H9 (cell line): ENCODE measurements around the gene RABEP1. TPM values are rescaled to one million over a fixed set of nuclear protein-coding genes. Genes with fewer than 3 reads are reported as not detected.

Source experiments
- DNase-seq: peaks from one replicate; pipeline ENCODE4 v3.0.0-alpha.2; 2017
- H2AFZ ChIP-seq: one replicate; pipeline ENCODE4 v1.6.1; 2013; ENCODE audit warnings: mild to moderate bottlenecking, low read length, control low read depth, moderate library complexity
- H2AK5ac ChIP-seq: 2 replicates; pipeline ENCODE4 v1.6.1; 2013; ENCODE audit warnings: low read length, control low read depth, mixed read lengths; ENCODE audit not compliant: insufficient read length
- H2BK120ac ChIP-seq: one replicate; pipeline ENCODE4 v1.6.1; 2013; ENCODE audit warnings: low read depth, mild to moderate bottlenecking, low read length, control low read depth, inconsistent platforms; ENCODE audit not compliant: poor library complexity, severe bottlenecking
- H2BK12ac ChIP-seq: 2 replicates; pipeline ENCODE4 v1.6.1; 2013; ENCODE audit warnings: low read length, control low read depth, mixed read lengths, low read depth; ENCODE audit not compliant: insufficient read length
- H2BK15ac ChIP-seq: 2 replicates; pipeline ENCODE4 v1.6.1; 2013; ENCODE audit warnings: low read depth, low read length, control low read depth
- H2BK20ac ChIP-seq: one replicate; pipeline ENCODE4 v1.6.1; 2013; ENCODE audit warnings: low read depth, mild to moderate bottlenecking, low read length, control low read depth, inconsistent platforms; ENCODE audit not compliant: poor library complexity, severe bottlenecking
- H2BK5ac ChIP-seq: 2 replicates; pipeline ENCODE4 v1.6.1; 2013; ENCODE audit warnings: low read length, control low read depth, mixed read lengths; ENCODE audit not compliant: insufficient read length
- H3K14ac ChIP-seq: 2 replicates; pipeline ENCODE4 v1.6.1; 2013; ENCODE audit warnings: low read length, control low read depth; ENCODE audit not compliant: insufficient read depth
- H3K18ac ChIP-seq: 2 replicates; pipeline ENCODE4 v1.6.1; 2013; ENCODE audit warnings: low read depth, mild to moderate bottlenecking, mixed read lengths, low read length, control low read depth; ENCODE audit not compliant: insufficient read length
- H3K23ac ChIP-seq: 2 replicates; pipeline ENCODE4 v1.6.1; 2013; ENCODE audit warnings: low read length, control low read depth, mixed read lengths, low read depth; ENCODE audit not compliant: insufficient read length
- H3K23me2 ChIP-seq: 2 replicates; pipeline ENCODE4 v1.6.1; 2013; ENCODE audit warnings: low read depth, mild to moderate bottlenecking, mixed read lengths, low read length, control low read depth; ENCODE audit not compliant: insufficient read length, poor library complexity, severe bottlenecking
- H3K27ac ChIP-seq: 2 replicates; pipeline ENCODE4 v1.5.1; 2013; ENCODE audit warnings: low read length, control low read depth, mixed read lengths, low read depth; ENCODE audit not compliant: insufficient read length
- H3K27me3 ChIP-seq: 2 replicates; pipeline ENCODE4 v1.6.1; 2013; ENCODE audit warnings: low read length, control low read depth, inconsistent platforms; ENCODE audit not compliant: insufficient read depth
- H3K4ac ChIP-seq: 2 replicates; pipeline ENCODE4 v1.6.1; 2013; ENCODE audit warnings: low read depth, mild to moderate bottlenecking, control low read depth, inconsistent platforms, low read length, moderate library complexity
- H3K4me1 ChIP-seq: 2 replicates; pipeline ENCODE4 v1.6.1; 2013; ENCODE audit warnings: low read length, control low read depth, inconsistent platforms; ENCODE audit not compliant: insufficient read depth
- H3K4me2 ChIP-seq: 2 replicates; pipeline ENCODE4 v1.6.1; 2013; ENCODE audit warnings: low read length, control low read depth, mixed read lengths; ENCODE audit not compliant: insufficient read length, insufficient read depth
- H3K56ac ChIP-seq: 2 replicates; pipeline ENCODE4 v1.6.1; 2013; ENCODE audit warnings: low read depth, mild to moderate bottlenecking, mixed read lengths, low read length, control low read depth; ENCODE audit not compliant: insufficient read length
- H3K79me1 ChIP-seq: 2 replicates; pipeline ENCODE4 v1.6.1; 2013; ENCODE audit warnings: low read depth, mild to moderate bottlenecking, moderate library complexity, low read length, control low read depth, inconsistent platforms; ENCODE audit not compliant: insufficient read depth, poor library complexity, severe bottlenecking
- H3K79me2 ChIP-seq: 2 replicates; pipeline ENCODE4 v1.6.1; 2013; ENCODE audit warnings: low read length, control low read depth, inconsistent platforms; ENCODE audit not compliant: insufficient read depth
- H3K9ac ChIP-seq: 2 replicates; pipeline ENCODE4 v1.6.1; 2013; ENCODE audit warnings: low read length, control low read depth, mixed read lengths; ENCODE audit not compliant: insufficient read length; ENCODE audit errors: extremely low read depth
- H3K9me3 ChIP-seq: one replicate; pipeline ENCODE4 v1.6.1; 2013; ENCODE audit warnings: low read depth, low read length, inconsistent platforms; ENCODE audit not compliant: control insufficient read depth
- H3T11ph ChIP-seq: one replicate; pipeline ENCODE4 v1.6.1; 2013; ENCODE audit warnings: mild to moderate bottlenecking, low read length, control low read depth, inconsistent platforms
- H4K20me1 ChIP-seq: one replicate; pipeline ENCODE4 v1.6.1; 2013; ENCODE audit not compliant: control insufficient read depth, insufficient read length, insufficient read depth
- H4K5ac ChIP-seq: 2 replicates; pipeline ENCODE4 v1.6.1; 2013; ENCODE audit warnings: low read depth, mild to moderate bottlenecking, mixed read lengths, low read length, control low read depth; ENCODE audit not compliant: insufficient read length
- H4K8ac ChIP-seq: replicated peaks from 2 replicates; pipeline ENCODE4 v1.6.1; 2013; ENCODE audit warnings: low read length, control low read depth, mixed read lengths, low read depth; ENCODE audit not compliant: insufficient read length
- H4K91ac ChIP-seq: 2 replicates; pipeline ENCODE4 v1.6.1; 2013; ENCODE audit warnings: low read depth, mild to moderate bottlenecking, moderate library complexity, mixed read lengths, low read length, control low read depth; ENCODE audit not compliant: insufficient read length
- H3K27ac Mint-ChIP-seq, 3 experiments: 2 replicates in 2 of 3; 3 replicates in 1 of 3; pipeline ENCODE4 v1.8.0; 2020 to 2021; ENCODE audit warnings: mixed read lengths in 3 of 3, mild to moderate bottlenecking in 1 of 3, moderate library complexity in 1 of 3
- H3K27me3 Mint-ChIP-seq: 2 replicates; pipeline ENCODE4 v1.8.0; 2021; ENCODE audit warnings: low read depth, mild to moderate bottlenecking, moderate library complexity, mixed read lengths
- H3K36me3 Mint-ChIP-seq, 3 experiments: 2 replicates in 2 of 3; 3 replicates in 1 of 3; pipeline ENCODE4 v1.8.0; 2020 to 2021; ENCODE audit warnings: low read depth in 3 of 3, mixed read lengths in 3 of 3; ENCODE audit not compliant: insufficient read depth in 1 of 3
- H3K4me1 Mint-ChIP-seq, 2 experiments: 2 replicates each; pipeline ENCODE4 v1.8.0; 2020; ENCODE audit warnings: mixed read lengths in 2 of 2
- H3K4me3 Mint-ChIP-seq, 2 experiments: 2 replicates in 1 of 2; 3 replicates in 1 of 2; pipeline ENCODE4 v1.8.0; 2020 to 2021; ENCODE audit warnings: mild to moderate bottlenecking in 2 of 2, mixed read lengths in 2 of 2, moderate library complexity in 1 of 2
- H3K9me3 Mint-ChIP-seq, 2 experiments: 2 replicates in 1 of 2; 3 replicates in 1 of 2; pipeline ENCODE4 v1.8.0; 2020; ENCODE audit warnings: mild to moderate bottlenecking in 2 of 2, mixed read lengths in 2 of 2, moderate library complexity in 1 of 2
- WGBS: extraction: QIAGEN DNeasy Blood & Tissue Kit; methylation state at CpG from one replicate; pipeline ENCODE4 v1.1.7; 2013; ENCODE audit warnings: missing lambda C conversion rate, low lambda C conversion rate, mixed read lengths; ENCODE audit not compliant: insufficient read length; ENCODE audit errors: extremely low coverage; 5-methylcytosine and 5-hydroxymethylcytosine counted together
- total RNA-seq: library from RNA; stranded (reverse); gene quantifications from 2 replicates; pipeline ENCODE4 v1.2.1, GENCODE V29; 2021
- TF ChIP-seq, protein P1 (sequence below): fragments of 200-600 bp; sonication (generic); conservative IDR thresholded peaks from 3 replicates; pipeline ENCODE4 v1.8.0; 2021; ENCODE audit warnings: antibody characterized with exemption, mild to moderate bottlenecking

The RABEP1 gene
- total RNA-seq, 1 experiment from 2014 or later, result 46.9 TPM

DNA sequence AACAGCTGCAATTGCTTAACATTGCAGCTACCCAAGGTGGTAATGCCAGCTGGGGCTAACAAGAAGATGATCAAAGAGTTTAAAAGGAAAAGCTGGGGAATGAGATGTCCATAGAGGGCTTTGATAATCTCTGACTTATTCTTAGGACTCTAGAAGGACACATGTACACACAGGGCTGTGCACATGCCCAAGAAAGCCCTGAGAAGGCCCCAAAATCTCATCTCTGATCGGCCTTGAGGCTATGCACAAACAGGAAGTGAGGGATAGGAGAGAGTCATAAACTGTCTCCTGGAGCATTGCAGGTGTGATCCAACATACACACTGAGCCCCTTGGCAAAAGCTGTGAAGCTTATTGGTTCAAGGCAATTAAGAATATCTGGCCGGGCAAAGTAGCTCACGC is 17.2 kb upstream of the RABEP1 start:
- H3K4me1 Mint-ChIP-seq, result no peaks in the 10 kb centered on the region
- no peaks in the 10 kb centered on the region for H3K27me3 ChIP-seq
- H3K56ac ChIP-seq, result no peak overlapping the region
- no peak overlapping the region for H3K27ac ChIP-seq
- no peak overlapping the region for H4K8ac ChIP-seq
- no peak overlapping the region for H3K4ac ChIP-seq
- H2AFZ ChIP-seq, result no peak overlapping the region
- H3K23ac ChIP-seq, result no peak overlapping the region
- H3K27me3 Mint-ChIP-seq, result no peaks in the 10 kb centered on the region; the same call in none of the 2 replicates
- no peaks in the 10 kb centered on the region for H3K23me2 ChIP-seq
- WGBS, result no CpG with 5 or more reads among the region's 3 CpGs
- H3K79me1 ChIP-seq, result no peaks in the 10 kb centered on the region
- H2BK15ac ChIP-seq, result no peak overlapping the region
- H4K20me1 ChIP-seq, result no peaks in the 10 kb centered on the region
- TF ChIP-seq, protein P1, sequence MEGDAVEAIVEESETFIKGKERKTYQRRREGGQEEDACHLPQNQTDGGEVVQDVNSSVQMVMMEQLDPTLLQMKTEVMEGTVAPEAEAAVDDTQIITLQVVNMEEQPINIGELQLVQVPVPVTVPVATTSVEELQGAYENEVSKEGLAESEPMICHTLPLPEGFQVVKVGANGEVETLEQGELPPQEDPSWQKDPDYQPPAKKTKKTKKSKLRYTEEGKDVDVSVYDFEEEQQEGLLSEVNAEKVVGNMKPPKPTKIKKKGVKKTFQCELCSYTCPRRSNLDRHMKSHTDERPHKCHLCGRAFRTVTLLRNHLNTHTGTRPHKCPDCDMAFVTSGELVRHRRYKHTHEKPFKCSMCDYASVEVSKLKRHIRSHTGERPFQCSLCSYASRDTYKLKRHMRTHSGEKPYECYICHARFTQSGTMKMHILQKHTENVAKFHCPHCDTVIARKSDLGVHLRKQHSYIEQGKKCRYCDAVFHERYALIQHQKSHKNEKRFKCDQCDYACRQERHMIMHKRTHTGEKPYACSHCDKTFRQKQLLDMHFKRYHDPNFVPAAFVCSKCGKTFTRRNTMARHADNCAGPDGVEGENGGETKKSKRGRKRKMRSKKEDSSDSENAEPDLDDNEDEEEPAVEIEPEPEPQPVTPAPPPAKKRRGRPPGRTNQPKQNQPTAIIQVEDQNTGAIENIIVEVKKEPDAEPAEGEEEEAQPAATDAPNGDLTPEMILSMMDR, result no peak
- H3K79me2 ChIP-seq, result no peaks in the 10 kb centered on the region
- H2BK12ac ChIP-seq, result no peak overlapping the region
- H2AK5ac ChIP-seq, result no peak overlapping the region
- peaks cover 0 to 4% of the 10 kb centered on the region in 2 experiments; a peak in 1 of 5 replicates for H3K9me3 Mint-ChIP-seq
- no peak overlapping the region for H3T11ph ChIP-seq
- no peaks in the 10 kb centered on the region for H3K9me3 ChIP-seq
- H3K4me3 Mint-ChIP-seq, result no peak overlapping the region
- no peak overlapping the region for H3K27ac Mint-ChIP-seq
- H3K9ac ChIP-seq, result no peak overlapping the region
- no peak overlapping the region for H3K14ac ChIP-seq
- H4K5ac ChIP-seq, result no peak overlapping the region
- no peak overlapping the region for H3K18ac ChIP-seq
- H3K4me1 ChIP-seq, result no peaks in the 10 kb centered on the region
- no peaks in the 10 kb centered on the region for H3K36me3 Mint-ChIP-seq
- no peak overlapping the region for H2BK120ac ChIP-seq
- no peak for DNase-seq
- H2BK20ac ChIP-seq, result no peak overlapping the region
- no peak overlapping the region for H2BK5ac ChIP-seq
- H4K91ac ChIP-seq, result no peak overlapping the region
- no peak overlapping the region for H3K4me2 ChIP-seq
